AG10803 (cell line): ENCODE data around the gene INPP5A.

Experiments
- DNase-seq: peaks from one replicate; pipeline ENCODE4 v3.0.0; 2010; ENCODE audit warnings: low read depth
- H3K4me3 ChIP-seq: 2 replicates; pipeline ENCODE4 v1.5.1; 2011; ENCODE audit warnings: mild to moderate bottlenecking, low read length, control low read depth
- TF ChIP-seq, protein P1 (sequence below): conservative IDR thresholded peaks from 2 replicates; pipeline ENCODE4 v1.5.1; 2011; ENCODE audit warnings: mild to moderate bottlenecking, low read length, control low read depth, inconsistent platforms

Gene INPP5A

DNA sequence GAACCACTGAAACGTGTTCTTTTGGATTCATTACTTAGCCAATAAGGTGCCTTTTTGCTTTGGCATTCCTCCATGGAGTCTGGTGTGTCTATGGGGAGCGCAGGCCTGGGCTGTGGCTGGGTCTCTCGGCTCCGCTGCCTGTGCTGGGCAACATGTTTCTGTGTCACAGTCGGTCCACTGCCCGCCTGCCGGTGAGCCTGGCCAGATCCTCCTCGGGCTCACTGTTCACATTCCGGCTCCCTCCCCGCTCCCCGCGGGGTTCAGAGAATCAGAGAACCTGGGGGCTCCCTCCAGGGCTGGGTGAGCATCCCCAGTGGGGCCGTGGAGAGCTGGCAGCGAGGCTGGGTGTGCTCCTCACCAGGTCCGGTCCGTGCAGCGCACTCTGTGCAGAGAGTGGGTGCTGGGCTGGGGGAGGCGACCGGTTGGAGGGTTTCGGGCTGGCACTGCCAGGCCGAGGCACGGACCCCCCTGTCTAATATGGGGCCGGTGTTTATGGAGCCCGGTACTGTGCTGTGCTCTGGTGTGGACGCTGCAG, 70.4 kb downstream of the INPP5A start:
- TF ChIP-seq, protein P1, sequence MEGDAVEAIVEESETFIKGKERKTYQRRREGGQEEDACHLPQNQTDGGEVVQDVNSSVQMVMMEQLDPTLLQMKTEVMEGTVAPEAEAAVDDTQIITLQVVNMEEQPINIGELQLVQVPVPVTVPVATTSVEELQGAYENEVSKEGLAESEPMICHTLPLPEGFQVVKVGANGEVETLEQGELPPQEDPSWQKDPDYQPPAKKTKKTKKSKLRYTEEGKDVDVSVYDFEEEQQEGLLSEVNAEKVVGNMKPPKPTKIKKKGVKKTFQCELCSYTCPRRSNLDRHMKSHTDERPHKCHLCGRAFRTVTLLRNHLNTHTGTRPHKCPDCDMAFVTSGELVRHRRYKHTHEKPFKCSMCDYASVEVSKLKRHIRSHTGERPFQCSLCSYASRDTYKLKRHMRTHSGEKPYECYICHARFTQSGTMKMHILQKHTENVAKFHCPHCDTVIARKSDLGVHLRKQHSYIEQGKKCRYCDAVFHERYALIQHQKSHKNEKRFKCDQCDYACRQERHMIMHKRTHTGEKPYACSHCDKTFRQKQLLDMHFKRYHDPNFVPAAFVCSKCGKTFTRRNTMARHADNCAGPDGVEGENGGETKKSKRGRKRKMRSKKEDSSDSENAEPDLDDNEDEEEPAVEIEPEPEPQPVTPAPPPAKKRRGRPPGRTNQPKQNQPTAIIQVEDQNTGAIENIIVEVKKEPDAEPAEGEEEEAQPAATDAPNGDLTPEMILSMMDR: no peak
- no peak for DNase-seq
- no peak overlapping the region for H3K4me3 ChIP-seq

DNA sequence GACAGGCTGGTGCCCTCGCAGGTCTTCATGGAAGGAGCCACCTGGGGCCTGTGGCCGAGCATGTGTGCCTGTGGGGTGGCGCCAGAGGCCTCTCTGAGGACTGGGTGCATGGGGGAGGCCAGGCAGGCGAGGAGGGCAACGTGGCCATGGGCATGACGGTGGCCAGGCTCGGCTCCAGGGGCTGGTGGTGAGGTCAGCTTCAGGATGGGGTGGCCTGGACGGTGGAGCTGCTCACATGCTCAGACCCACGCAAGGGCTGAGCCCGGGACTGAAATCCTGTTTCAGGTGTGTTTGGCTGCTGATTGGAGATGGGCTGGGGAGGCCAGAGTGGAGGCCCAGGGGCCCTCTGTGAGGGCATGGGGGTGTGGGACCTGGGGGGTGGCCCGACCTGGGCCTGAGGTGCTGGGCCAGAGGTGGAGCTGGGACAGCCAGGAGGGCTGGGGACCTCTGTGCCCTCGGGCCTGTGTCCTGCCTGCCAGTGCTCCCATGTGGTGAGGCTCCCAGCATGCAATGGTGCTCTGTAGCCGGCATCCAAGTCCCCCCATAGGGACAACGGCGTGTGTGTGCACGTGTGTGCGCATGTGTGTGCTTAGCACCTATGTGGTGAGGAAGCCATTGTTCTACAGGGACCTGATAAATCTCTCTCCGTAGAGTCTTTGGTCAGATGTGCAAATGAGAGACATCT, 71.1 kb downstream of the INPP5A start:
- DNase-seq: no peak
- no peak overlapping the region for H3K4me3 ChIP-seq
- TF ChIP-seq, protein P1: no peak

DNA sequence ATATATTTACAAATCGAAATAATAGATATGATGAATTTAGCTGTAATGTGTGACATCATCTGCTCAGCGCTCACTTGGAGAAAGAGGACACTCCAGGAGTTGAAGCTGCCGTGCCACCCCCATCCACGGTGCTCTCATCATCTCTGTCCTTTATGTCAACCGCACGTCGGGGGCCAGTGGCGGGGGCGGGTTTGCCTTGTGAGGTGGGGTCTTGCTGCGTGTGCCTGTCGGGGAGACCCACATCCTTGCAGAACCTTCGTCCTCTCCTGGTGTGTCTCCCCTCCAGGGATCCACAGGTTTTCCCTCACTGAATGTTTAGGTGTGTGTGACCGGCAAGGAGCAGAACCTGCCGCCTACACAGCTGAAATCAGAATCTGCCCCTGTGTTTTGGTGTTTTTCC, 71.6 kb downstream of the INPP5A start:
- DNase-seq: no peak
- TF ChIP-seq, protein P1: no peak
- H3K4me3 ChIP-seq: no peak overlapping the region

DNA sequence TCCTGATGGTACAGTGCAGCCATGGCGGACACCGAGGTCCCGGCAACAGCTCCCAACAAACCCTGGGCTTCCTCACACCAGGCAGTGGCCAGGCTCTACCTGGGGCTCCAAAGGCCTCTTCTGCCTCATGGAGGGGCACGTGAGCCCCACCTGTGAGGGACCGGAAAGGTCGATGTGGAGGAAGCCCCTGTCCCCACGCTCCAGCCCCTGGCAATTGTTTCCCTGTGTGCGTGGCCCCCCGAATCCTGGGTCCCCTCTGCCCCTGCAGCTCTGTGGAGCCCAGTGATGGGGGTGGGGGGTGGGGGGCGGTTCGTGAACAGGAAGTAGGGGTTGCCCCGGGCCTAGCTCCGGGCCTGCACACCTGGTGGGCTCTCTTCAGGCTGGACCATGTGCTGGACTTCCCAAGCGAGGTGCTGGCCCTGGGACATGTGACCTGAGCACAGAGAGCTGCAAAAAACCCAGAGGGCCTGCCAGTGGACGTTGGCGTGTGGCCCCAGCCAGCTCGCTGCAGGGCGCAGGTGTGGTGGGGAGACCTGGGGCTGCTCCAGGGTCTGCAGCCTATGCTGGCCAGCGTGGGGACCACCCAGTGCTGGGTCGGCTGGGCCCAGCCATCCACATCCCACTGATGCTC, 72.6 kb downstream of the INPP5A start:
- TF ChIP-seq, protein P1: no peak
- H3K4me3 ChIP-seq: no peak overlapping the region
- DNase-seq: no peak

DNA sequence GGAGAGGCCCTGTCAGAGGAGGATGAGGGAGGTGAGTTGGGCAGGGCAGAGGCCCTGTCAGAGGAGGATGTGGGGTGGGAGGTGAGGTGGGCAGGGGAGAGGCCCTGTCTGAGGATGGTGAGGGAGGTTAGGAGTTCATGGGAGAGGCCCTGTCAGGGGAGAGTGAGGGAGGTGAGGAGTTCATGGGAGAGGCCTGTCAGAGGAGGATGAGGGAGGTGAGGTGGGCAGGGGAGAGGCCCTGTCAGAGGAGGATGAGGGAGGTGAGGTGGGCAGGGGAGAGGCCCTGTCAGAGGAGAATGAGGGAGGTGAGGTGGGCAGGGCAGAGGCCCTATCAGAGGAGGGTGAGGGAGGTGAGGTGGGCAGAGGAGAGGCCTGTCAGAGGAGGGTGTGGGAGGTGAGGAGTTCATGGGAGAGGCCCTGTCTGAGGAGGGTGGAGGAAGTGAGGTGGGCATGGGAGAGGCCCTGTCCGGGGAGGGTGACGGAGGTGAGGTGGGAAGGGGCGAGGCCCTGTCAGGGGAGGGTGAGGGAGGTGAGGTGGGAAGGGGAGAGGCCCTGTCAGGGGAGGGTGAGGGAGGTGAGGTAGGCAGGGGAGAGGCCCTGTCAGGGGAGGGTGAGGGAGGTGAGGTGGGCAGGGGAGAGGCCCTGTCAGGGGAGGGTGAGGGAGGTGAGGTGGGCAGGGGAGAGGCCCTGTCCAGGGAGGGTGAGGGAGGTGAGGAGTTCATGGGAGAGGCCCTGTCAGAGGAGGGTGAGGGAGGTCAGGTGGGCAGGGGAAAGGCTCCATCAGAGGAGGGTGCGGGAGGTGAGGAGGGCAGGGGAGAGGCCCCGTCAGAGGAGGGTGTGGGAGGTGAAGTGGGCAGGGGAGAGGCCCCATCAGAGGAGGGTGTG, 73.7 kb downstream of the INPP5A start:
- DNase-seq: no peak
- TF ChIP-seq, protein P1: no peak
- no peak overlapping the region for H3K4me3 ChIP-seq

DNA sequence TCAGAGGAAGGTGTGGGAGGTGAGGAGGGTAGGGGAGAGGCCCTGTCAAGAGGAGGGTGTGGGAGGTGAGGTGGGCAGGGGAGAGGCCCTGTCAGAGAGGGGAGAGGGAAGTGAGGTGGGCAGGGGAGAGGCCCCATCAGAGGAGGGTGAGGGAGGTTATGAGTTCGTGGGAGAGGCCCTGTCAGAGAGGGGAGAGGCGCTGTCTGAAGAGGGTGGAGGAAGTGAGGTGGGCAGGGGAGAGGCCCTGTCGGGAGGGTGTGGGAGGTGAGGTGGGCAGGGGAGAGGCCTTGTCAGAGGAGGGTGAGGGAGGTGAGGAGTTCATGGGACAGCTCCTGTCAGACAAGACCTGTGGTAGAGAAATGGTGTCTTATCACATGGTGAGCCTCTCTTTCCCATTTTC, 74.4 kb downstream of the INPP5A start:
- H3K4me3 ChIP-seq: no peak overlapping the region
- no peak for DNase-seq
- TF ChIP-seq, protein P1: no peak
